ENCODE data around the gene TMEM222.
A peak's percentile ranks its signal among the peaks of the same experiment; 100 is the strongest.

The TMEM222 gene

GRCh38 chr1:27342778-27343638, 21.0 kb downstream of the TMEM222 start:
- no peak for DNase-seq

DNA sequence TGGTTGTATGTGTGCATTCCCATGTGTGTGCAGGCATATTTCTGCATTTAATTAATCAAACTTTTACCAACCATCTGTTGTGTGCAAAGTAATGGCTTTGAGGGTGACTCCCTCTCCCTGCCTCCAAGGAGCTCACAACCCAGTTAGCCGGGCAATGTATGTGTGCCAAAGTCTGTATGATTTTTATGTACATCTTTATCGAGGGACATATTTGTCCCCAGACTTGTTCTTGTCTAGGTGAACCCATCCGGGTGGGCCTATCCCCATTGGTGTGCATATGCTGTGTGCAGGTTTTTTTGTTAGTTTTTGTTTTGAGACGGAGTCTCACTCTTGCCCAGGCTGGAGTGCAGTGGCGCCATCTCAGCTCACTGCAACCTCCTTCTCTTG, 21.7 kb downstream of the TMEM222 start:
- DNase-seq = peak; percentile 29

- no peak for DNase-seq
These were observed 23.3 kb downstream of the TMEM222 start for GRCh38 chr1:27345272-27345671.

GRCh38 chr1:27346357-27346756, 24.4 kb downstream of the TMEM222 start:
- no peak for DNase-seq

DNA sequence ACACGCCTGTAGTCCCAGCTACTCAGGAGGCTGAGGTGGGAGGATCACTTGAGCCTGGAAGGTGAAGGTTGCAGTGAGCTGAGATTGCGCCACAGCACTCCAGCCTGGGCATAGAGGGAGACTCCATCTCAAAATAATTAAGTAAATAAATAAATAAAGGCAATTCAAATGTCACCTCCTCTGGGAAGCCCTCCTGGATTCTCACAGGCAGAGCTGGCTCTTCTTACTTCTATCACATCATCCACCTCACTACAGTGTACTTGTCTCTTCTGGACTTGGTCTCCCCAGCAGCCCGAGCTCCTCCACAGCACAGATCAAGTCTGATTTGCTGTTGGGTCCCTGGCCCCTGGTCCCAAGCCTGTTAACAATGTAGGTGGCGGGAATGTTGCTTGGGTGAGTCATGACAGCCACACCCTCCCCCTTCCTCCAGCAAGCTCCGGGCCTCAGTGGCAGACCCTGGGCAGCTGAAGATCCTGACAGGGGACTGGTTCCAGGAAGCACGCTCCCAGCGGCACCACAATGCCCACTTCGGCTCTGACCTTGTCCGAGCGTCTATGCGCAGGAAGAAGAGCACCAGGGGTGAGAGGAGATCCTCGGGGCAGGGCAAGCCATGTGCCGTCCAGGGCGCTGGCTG, 25.1 kb downstream of the TMEM222 start:
- DNase-seq = no peak

- peak; percentile 12 for DNase-seq
These were observed 27.2 kb downstream of the TMEM222 start for GRCh38 chr1:27348861-27349783.

- no peak for DNase-seq
These were observed 28.1 kb downstream of the TMEM222 start for GRCh38 chr1:27349784-27350662.

DNA sequence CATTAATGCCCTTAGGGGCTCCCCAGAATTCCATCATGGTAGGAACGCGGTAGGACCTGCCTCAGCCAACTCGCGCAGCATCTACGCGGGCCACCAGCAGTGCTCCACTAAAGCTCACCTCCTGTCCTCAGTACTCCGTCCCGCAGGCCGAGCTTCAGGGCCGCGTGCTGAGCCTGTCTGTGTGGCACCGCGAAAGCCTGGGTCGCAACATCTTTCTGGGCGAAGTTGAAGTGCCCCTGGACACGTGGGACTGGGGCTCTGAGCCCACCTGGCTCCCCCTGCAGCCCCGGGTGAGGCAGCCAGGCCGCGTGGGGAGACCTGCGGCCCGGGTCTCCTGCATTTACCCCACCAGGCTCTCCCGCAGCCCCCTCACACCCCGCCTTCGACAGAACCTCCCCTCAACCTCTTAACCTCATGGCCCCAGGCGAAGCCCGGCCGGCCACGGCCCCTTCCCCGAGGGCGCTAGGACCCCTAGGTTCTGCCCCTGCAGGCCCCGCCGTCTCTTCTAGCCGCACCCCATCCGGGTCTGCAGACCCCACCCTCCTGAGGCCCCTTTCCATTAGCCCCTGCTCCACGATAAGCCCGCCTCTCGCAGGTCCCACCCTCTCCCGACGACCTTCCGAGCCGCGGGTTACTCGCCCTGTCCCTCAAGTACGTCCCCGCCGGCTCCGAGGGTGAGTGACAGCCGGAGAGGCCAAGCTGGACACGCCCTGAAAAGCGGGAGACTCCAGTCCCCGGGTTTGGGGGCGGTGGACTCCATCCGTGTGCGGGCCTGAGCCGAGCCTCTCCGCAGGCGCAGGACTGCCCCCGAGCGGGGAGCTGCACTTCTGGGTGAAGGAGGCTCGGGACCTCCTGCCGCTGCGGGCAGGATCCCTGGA, 28.9 kb downstream of the TMEM222 start:
- no peak for DNase-seq

GRCh38 chr1:27351541-27352107, 29.7 kb downstream of the TMEM222 start:
- DNase-seq = no peak

DNA sequence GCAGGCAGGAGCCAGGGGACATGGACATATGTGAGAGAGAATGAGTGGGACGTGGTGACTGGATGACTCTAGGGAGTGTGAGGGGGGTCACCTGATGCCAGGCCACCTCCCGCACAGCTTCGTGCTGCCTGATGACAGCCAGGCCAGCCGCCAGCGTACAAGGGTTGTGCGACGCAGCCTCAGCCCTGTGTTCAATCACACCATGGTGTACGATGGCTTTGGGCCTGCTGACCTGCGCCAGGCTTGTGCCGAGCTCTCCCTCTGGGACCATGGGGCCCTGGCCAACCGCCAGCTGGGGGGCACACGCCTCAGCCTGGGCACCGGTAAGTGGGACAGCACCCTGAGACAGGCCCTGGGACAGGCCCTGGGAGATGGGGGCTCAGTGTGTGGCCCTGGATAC, 31.2 kb downstream of the TMEM222 start:
- no peak for DNase-seq

GRCh38 chr1:27353629-27354028, 31.7 kb downstream of the TMEM222 start:
- DNase-seq = no peak

DNA sequence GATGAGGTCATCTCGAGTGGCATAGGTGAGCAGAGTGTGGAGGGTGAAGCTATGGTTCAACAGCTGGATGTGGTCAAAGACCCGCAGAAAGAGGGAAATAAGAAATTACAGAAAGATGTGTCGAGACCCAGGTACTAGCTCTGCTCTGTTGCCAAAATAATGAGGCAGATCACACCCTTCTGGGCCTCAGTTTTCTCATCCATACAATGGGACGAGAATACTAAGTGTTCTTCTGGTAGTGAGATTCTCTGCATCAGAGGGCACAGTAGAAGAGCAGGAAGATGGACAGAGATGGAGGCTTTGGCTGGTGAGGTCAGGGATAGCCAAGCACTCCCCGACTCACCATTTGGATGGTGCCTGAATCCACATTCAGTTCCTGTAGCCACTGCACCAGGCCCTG, 33.7 kb downstream of the TMEM222 start:
- DNase-seq = no peak

- DNase-seq = no peak
These were observed 34.3 kb downstream of the TMEM222 start for GRCh38 chr1:27356277-27356618.

DNA sequence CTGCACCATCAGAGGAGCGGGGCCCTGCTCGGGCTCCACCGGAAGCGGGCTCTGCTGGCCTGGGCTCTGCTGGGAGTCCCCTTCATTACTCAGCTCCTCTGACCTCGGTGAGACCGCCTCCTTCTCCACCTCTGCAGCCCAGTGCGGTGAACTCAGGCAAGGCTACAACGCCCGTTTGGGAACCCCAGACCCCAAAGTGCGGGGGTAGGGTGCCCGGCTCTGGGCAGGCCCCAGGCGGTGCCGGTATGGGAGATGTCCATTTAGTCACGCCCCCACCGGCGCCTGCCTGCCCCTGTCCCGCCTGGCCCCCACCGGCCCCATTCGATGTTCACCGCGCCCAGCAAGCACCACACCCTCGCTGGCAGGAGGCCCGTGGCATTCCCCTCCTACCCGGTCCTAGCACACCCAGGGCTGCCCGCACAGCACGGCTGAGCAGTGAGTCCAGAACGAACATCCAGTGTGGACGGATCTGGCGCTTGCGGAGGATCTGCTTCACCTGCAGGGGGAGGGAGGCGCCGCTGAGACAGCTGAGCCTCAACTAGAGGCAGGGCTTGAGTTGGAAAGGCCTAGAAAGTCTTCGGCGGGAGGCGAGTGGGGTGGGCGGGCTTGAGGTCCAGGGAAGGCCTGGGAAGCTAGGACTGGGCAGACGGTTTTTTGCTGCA, 34.8 kb downstream of the TMEM222 start:
- DNase-seq = no peak

DNA sequence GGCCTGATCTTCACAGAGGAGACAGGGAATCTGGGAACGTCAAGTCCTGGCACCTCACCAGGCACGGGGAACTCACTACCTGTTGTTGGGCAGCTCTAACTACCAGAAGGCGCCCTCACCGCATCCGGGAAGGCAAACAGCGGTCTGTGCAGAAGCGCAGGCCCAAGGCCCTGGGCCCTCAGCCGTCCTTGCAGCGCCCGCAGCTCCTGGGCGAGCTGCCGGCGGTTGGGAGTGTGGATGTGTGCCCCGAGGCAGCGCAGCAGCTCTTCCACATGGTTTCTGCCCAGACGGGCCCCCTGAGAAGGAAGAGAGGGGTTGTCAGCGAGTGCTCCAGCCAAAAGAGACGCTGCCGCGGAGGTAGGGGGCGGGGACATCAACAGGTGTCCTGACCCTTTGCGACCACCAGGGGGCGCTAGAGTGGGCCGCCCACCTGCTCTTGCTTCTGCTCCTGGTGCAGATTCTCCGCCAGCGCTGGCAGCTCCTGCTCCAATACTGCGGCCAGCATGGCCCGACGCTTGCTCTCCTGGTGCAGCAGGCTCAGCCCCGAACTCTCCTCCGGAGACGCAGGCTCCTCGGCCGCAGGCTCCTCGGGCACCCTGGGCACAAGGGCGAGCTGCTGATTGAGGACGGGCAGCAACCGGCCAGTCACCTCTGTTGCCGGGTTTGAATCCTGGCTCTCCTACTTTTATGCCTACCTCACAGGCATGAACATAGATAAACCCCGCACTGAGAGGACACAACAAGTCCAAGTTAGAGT, 35.5 kb downstream of the TMEM222 start:
- peak; percentile 36 for DNase-seq

DNA sequence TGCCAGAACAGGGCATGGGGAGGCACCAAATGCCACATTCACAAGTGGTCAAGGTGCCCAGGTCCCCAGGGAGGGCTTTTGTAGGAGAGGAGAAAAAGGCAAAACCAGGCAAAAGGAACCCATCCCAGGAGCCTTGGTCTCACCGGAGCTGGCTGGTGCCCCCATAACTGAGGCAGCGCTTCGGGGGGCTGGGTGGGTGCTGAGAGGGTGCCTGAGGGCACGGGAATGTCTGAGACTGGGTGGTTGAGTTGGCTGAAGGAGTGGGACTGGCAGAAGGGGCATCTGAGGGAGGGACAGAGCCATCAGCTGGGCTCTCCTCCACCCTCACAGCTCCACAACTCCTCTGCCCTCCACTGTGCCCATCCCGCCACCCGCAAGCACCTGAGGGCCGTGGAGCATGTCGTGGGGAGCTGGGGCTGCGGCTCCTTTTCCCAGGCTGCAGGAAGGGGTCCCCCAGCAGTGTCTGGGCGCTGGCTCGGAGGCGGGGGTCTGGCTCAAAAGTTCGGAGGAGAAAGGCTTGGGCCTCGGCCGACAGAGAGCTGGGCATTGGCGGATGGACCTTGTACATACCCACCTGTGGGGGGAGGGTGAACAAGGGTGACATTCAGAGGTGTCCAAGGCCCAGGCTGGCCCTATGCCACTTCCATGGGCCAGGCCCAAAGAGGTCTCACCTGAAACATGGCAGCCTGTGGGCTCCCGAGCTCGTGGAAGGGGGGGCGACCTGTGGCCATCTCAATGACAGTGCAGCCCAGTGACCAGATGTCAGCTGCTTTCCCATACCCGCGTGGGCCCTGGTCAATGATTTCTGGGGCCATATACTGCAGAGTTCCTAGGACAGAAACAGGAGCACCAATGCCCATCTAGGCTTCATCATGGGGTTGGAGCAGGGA, 36.3 kb downstream of the TMEM222 start:
- no peak for DNase-seq

DNA sequence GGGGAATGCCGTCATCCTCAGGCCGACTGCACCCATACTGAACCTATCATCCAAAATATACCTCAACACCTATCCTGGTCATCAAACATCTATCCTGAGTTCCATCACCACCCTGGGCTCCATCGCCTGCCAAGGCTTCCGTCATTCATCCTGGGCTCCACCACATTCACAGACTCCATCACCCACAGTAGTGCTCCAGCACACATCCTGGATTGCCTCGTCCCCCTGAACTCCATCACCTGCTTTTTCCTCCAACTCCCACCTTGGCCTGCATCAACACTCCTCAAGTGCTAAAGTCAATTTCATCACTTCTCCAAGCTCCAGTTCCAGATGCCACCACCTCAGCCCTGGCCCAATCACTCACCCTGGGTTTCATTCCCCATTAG, 37.0 kb downstream of the TMEM222 start:
- no peak for DNase-seq

GRCh38 chr1:27359822-27360158, 37.8 kb downstream of the TMEM222 start:
- no peak for DNase-seq
